T-cell (primary cell): ENCODE measurements around the gene MICU2. TPM values are rescaled to one million over a fixed set of nuclear protein-coding genes. Genes with fewer than 3 reads are reported as not detected.
"Not testable (repeated sequence)": the region's sequence is repeated elsewhere in the genome, so short reads cannot be mapped to it uniquely, and the experiment has no call there.

Source experiments
- ATAC-seq, 4 experiments: fragments of 200-7000 bp in 3 of 4; fragments of 150-1000 bp in 1 of 4; cut with Tn5 transposase; replicated peaks in 1 of 4; 1 replicate in 3 of 4; 2 replicates in 1 of 4; pipeline ENCODE4 v1.10.0; 2021; ENCODE audit warnings: moderate library complexity in 3 of 4, mild to moderate bottlenecking in 2 of 4, moderate number of reproducible peaks in 1 of 4
- CTCF ChIA-PET, 2 donors: fragments of 300-600 bp; sonication (Branson Sonifier 250); formaldehyde crosslinking; loops; one replicate each; lab custom pipeline; 2022; ENCODE audit warnings: antibody characterized with exemption in 2 of 2; lab: Charles Lee
- POLR2A ChIA-PET, 2 donors: fragments of 300-600 bp; sonication (Branson Sonifier 250); formaldehyde crosslinking; loops; one replicate each; lab custom pipeline; 2022; ENCODE audit warnings: antibody characterized with exemption in 2 of 2; lab: Charles Lee
- DNase-seq, 35 experiments: peaks; one replicate each; pipeline versions ENCODE4 v3.0.0 to v3.0.0-alpha.2; 2013 to 2023
- H3K27ac ChIP-seq: one replicate; pipeline ENCODE4 v1.5.1; 2013; ENCODE audit warnings: low read length
- H3K27me3 ChIP-seq, 2 experiments: replicated peaks in 1 of 2; 1 replicate in 1 of 2; 2 replicates in 1 of 2; pipeline versions ENCODE4 v1.6.1 to v1.7.0; 2013; ENCODE audit warnings: low read length in 1 of 2, mixed read lengths in 1 of 2; ENCODE audit not compliant: control insufficient read depth in 2 of 2, insufficient read depth in 2 of 2; ENCODE audit errors: extremely low read depth in 1 of 2
- H3K36me3 ChIP-seq, 2 donors: 1 replicate in 1 of 2; 2 replicates in 1 of 2; pipeline versions ENCODE4 v1.6.1 to v1.7.0; 2013; ENCODE audit warnings: low read length in 1 of 2; ENCODE audit not compliant: control insufficient read depth in 2 of 2, insufficient read depth in 1 of 2; ENCODE audit errors: extremely low read depth in 1 of 2
- H3K4me1 ChIP-seq, 2 experiments: 1 replicate in 1 of 2; 2 replicates in 1 of 2; pipeline versions ENCODE4 v1.6.1 to v1.7.0; 2013; ENCODE audit warnings: low read length in 2 of 2, mixed read lengths in 1 of 2; ENCODE audit not compliant: insufficient read depth in 2 of 2, control insufficient read depth in 1 of 2; ENCODE audit errors: extremely low read depth in 1 of 2
- H3K4me3 ChIP-seq, 2 donors: 1 replicate in 1 of 2; 2 replicates in 1 of 2; pipeline versions ENCODE4 v1.5.1 to v1.7.0; 2013; ENCODE audit warnings: mild to moderate bottlenecking in 2 of 2, low read length in 1 of 2, moderate library complexity in 1 of 2; ENCODE audit not compliant: control insufficient read depth in 1 of 2; ENCODE audit errors: extremely low read depth in 1 of 2
- H3K9me3 ChIP-seq: 2 replicates; pipeline ENCODE4 v1.7.0; 2013
- H3K27ac Mint-ChIP-seq, 2 donors: one replicate each; pipeline ENCODE4 v1.8.0; 2020 to 2021; ENCODE audit warnings: mild to moderate bottlenecking in 2 of 2, mixed read lengths in 2 of 2
- H3K27me3 Mint-ChIP-seq, 2 donors: one replicate each; pipeline ENCODE4 v1.8.0; 2021 to 2022; ENCODE audit warnings: mixed read lengths in 2 of 2
- H3K36me3 Mint-ChIP-seq: one replicate; pipeline ENCODE4 v1.8.0; 2021; ENCODE audit warnings: mixed read lengths
- H3K4me1 Mint-ChIP-seq, 3 donors: one replicate each; pipeline ENCODE4 v1.8.0; 2020 to 2022; ENCODE audit warnings: mixed read lengths in 3 of 3, mild to moderate bottlenecking in 1 of 3
- H3K4me3 Mint-ChIP-seq, 3 donors: one replicate each; pipeline ENCODE4 v1.8.0; 2020 to 2022; ENCODE audit warnings: mild to moderate bottlenecking in 3 of 3, mixed read lengths in 3 of 3, moderate library complexity in 3 of 3
- H3K9me3 Mint-ChIP-seq, 3 donors: one replicate each; pipeline ENCODE4 v1.8.0; 2020 to 2022; ENCODE audit warnings: mixed read lengths in 3 of 3
- WGBS: methylation state at CpG from one replicate; pipeline ENCODE4 v1.1.5; 2013; ENCODE audit warnings: missing lambda C conversion rate; ENCODE audit not compliant: insufficient coverage; 5-methylcytosine and 5-hydroxymethylcytosine counted together
- total RNA-seq, 35 experiments: library from RNA in 6 of 35; stranded (reverse) in 6 of 35; fragments of 120-200 nt in 1 of 35; gene quantifications; one replicate each; pipeline versions ENCODE4 v1.2.1 to v1.2.4 and lab custom pipeline; 2013 to 2026

The MICU2 gene
- total RNA-seq, 5 donors from 2014 or later (not counting 1 experiment from before 2014, with no cell fraction given): 30.6 to 40.6 (median 38.6) TPM

GRCh38 chr13:21590665-21591456 lies 13.1 kb downstream of the MICU2 start:
- H3K4me1 Mint-ChIP-seq: peaks cover 90 to 93% (median 90%) of the 10 kb centered on the region in 3 donors
- H3K9me3 ChIP-seq, DNase-seq, CTCF ChIA-PET, ATAC-seq, POLR2A ChIA-PET, H3K27ac ChIP-seq, H3K27me3 Mint-ChIP-seq, H3K9me3 Mint-ChIP-seq, H3K4me1 ChIP-seq, H3K4me3 ChIP-seq, H3K27me3 ChIP-seq: not testable (repeated sequence)
- H3K36me3 ChIP-seq: peaks cover 0 to 11% of the 10 kb centered on the region in 2 donors
- H3K36me3 Mint-ChIP-seq: peaks cover 36% of the 10 kb centered on the region
- 98% methylated on average over 5 of the region's 11 CpGs for whole genome bisulfite sequencing
- H3K27ac Mint-ChIP-seq: peak overlapping the region in 1 of 2 donors; percentile 20
- H3K4me3 Mint-ChIP-seq: peak overlapping the region in 1 of 3 donors; percentile 20

GRCh38 chr13:21590231-21590630 lies 13.7 kb downstream of the MICU2 start:
- H3K27ac Mint-ChIP-seq: no peak overlapping the region
- Histone ChIP-seq H3K27ac (no peak overlapping the region), H3K27me3 (no peaks in the 10 kb centered on the region), H3K36me3 (peaks cover 0 to 10% of the 10 kb centered on the region in 2 donors), H3K4me3 (no peak overlapping the region), H3K9me3 (no peaks in the 10 kb centered on the region), H3K4me1 (peaks cover 2% of the 10 kb centered on the region in 2 experiments)
- CTCF ChIA-PET: no interaction called here
- H3K9me3 Mint-ChIP-seq: no peaks in the 10 kb centered on the region
- no peaks in the 10 kb centered on the region for H3K27me3 Mint-ChIP-seq
- H3K36me3 Mint-ChIP-seq: peaks cover 35% of the 10 kb centered on the region
- peaks cover 84 to 86% (median 84%) of the 10 kb centered on the region in 3 donors for H3K4me1 Mint-ChIP-seq
- no peak for ATAC-seq
- DNase-seq: no peak
- POLR2A ChIA-PET: no interaction called here
- H3K4me3 Mint-ChIP-seq: no peak overlapping the region
- WGBS: 100% methylated on average over 1 of the region's 5 CpGs

GRCh38 chr13:21589510-21589909 lies 14.5 kb downstream of the MICU2 start:
- H3K9me3 Mint-ChIP-seq, H3K27me3 Mint-ChIP-seq, H3K4me3 ChIP-seq, H3K4me3 Mint-ChIP-seq, H3K4me1 ChIP-seq, H3K27ac Mint-ChIP-seq, ATAC-seq, H3K27ac ChIP-seq, CTCF ChIA-PET, POLR2A ChIA-PET, H3K27me3 ChIP-seq, DNase-seq, H3K36me3 ChIP-seq, H3K9me3 ChIP-seq: not testable (repeated sequence)
- H3K36me3 Mint-ChIP-seq: peaks cover 37% of the 10 kb centered on the region
- peaks cover 79 to 84% (median 81%) of the 10 kb centered on the region in 3 donors for H3K4me1 Mint-ChIP-seq
- WGBS: 87% methylated on average over 3 of the region's 6 CpGs

- WGBS: no CpG with 5 or more reads among the region's 5 CpGs
- ChIA-PET POLR2A (interaction anchor here in 1 of 2 donors (0.6 kb wide), 1 partner anchor 9 kb away, joined by 3 read pairs; no protein-coding TSS in a partner anchor), CTCF (interaction anchor here (0.5 to 0.6 kb wide), 2 partner anchors 13 to 114 kb away, joined by 3 read pairs; no protein-coding TSS in a partner anchor)
- not testable (repeated sequence) for H3K27ac ChIP-seq, ATAC-seq, DNase-seq, H3K4me1 ChIP-seq, H3K4me3 ChIP-seq, H3K27ac Mint-ChIP-seq, H3K9me3 Mint-ChIP-seq, H3K4me3 Mint-ChIP-seq, H3K27me3 Mint-ChIP-seq, H3K36me3 ChIP-seq, H3K9me3 ChIP-seq, H3K27me3 ChIP-seq
- H3K4me1 Mint-ChIP-seq: peaks cover 68 to 73% (median 70%) of the 10 kb centered on the region in 3 donors
- peaks cover 33% of the 10 kb centered on the region for H3K36me3 Mint-ChIP-seq
These were observed 15.6 kb downstream of the MICU2 start for GRCh38 chr13:21588411-21588810.

- no peak for DNase-seq
- Mint-ChIP-seq H3K4me1 (peaks cover 58 to 61% (median 59%) of the 10 kb centered on the region in 3 donors), H3K27me3 (no peaks in the 10 kb centered on the region)
These were observed 18.9 kb downstream of the MICU2 start for GRCh38 chr13:21584973-21585592.

GRCh38 chr13:21583478-21583877 lies 20.5 kb downstream of the MICU2 start:
- peaks cover 0 to 15% (median 4%) of the 10 kb centered on the region in 3 donors for H3K9me3 Mint-ChIP-seq
- POLR2A ChIA-PET: no interaction called here
- DNase-seq (no peak), ATAC-seq (no peak)
- no peak overlapping the region for H3K27ac ChIP-seq
- no CpG with 5 or more reads among the region's 2 CpGs for WGBS
- CTCF ChIA-PET: no interaction called here
- no peak overlapping the region for H3K4me3 ChIP-seq
- no peaks in the 10 kb centered on the region for H3K27me3 ChIP-seq
- H3K4me1 ChIP-seq: peaks cover 7 to 17% of the 10 kb centered on the region in 2 experiments
- peaks cover 4 to 6% of the 10 kb centered on the region in 2 donors for H3K36me3 ChIP-seq
- H3K27me3 Mint-ChIP-seq: no peaks in the 10 kb centered on the region
- no peak overlapping the region for H3K27ac Mint-ChIP-seq
- H3K9me3 ChIP-seq: no peaks in the 10 kb centered on the region
- H3K4me1 Mint-ChIP-seq: peaks cover 48 to 50% (median 49%) of the 10 kb centered on the region in 3 donors
- H3K36me3 Mint-ChIP-seq: peaks cover 25% of the 10 kb centered on the region
- no peak overlapping the region for H3K4me3 Mint-ChIP-seq

More at GRCh38 chr13:21584973-21585592, 18.9 kb downstream of the MICU2 start:
- Histone ChIP-seq H3K4me3 (no peak overlapping the region), H3K9me3 (no peaks in the 10 kb centered on the region), H3K36me3 (peaks cover 4 to 6% of the 10 kb centered on the region in 2 donors), H3K27me3 (no peaks in the 10 kb centered on the region), H3K27ac (no peak overlapping the region), H3K4me1 (peaks cover 5 to 12% of the 10 kb centered on the region in 2 experiments)
- H3K9me3 Mint-ChIP-seq: peaks cover 0 to 15% (median 4%) of the 10 kb centered on the region in 3 donors
- H3K4me3 Mint-ChIP-seq: no peak overlapping the region
- H3K36me3 Mint-ChIP-seq: peaks cover 35% of the 10 kb centered on the region
- ATAC-seq: no peak
- WGBS: no CpG with 5 or more reads among the region's 1 CpG
- H3K27ac Mint-ChIP-seq: no peak overlapping the region
- CTCF ChIA-PET: no interaction called here
- POLR2A ChIA-PET: no interaction called here
